Erythroblast (primary cell): Measurements from ENCODE around the gene KANSL1L.

ENCODE experiments used
- GATA1 ChIP-seq: IDR thresholded peaks from 2 replicates; pipeline ENCODE4 v1.6.1; 2011; ENCODE audit warnings: low read depth, mild to moderate bottlenecking, control low read depth, low read length, moderate library complexity
- POLR2A ChIP-seq: IDR thresholded peaks from 2 replicates; pipeline ENCODE4 v1.6.1; 2011; ENCODE audit warnings: mild to moderate bottlenecking, low read length

DNA sequence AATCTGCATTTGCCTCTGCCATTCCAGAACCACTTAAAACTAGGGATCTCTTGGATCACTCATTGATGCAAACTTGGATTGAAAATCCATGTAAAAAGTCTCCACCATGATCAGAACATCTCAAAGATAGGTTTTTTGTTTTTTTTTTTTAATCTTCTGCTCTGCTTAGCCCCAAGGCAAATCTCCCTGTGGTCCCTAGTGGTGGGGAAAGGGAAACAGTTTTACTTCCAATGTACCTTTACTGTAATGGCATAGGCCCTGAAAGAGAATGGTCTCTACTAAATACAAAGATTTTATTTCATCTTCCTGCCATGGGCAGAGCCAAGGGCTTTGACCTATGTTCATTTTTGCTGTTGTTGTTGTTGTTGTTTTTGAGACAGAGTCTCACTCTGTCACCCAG lies 78.4 kb downstream of the KANSL1L start:
- TF ChIP-seq POLR2A (no peak), GATA1 (no peak)
